ENCODE data around the gene AKR1B15.

Gene AKR1B15

GRCh38 chr7:134625550-134625949 is 76.6 kb downstream of the AKR1B15 start:
- DNase-seq (ENCODE audit: low read depth, low spot score): peak; percentile 60
- no peak for TF ChIP-seq CTCF (IDR thresholded peaks at IDR 0.05; ENCODE audit: insufficient read depth, low read length, missing control alignments)
- H3K4me3 ChIP-seq (ENCODE audit: low read depth, low read length): no peak overlapping the region
- ChIA-PET POLR2A (interaction anchor here (1.3 kb wide), 1 partner anchor 11 kb away, joined by 3 read pairs; no protein-coding TSS in a partner anchor), CTCF (interaction anchor here (0.8 to 2.9 kb wide), 4 partner anchors 7 to 19 kb away, joined by 4 to 18 read pairs (median 4); no protein-coding TSS in a partner anchor)

- no peak for DNase-seq (ENCODE audit: low read depth, low spot score)
- no peak for TF ChIP-seq CTCF (IDR thresholded peaks at IDR 0.05; ENCODE audit: insufficient read depth, low read length, missing control alignments)
- CTCF ChIA-PET: interaction anchor here (1.4 to 9.5 kb wide), 3 partner anchors 8 to 20 kb away, joined by 4 to 130 read pairs (median 7); partner anchors contain the start of gene BPGM
- H3K4me3 ChIP-seq (ENCODE audit: low read depth, low read length): no peak overlapping the region
- POLR2A ChIA-PET: no interaction called here
Measured at GRCh38 chr7:134627109-134627774, 78.3 kb downstream of the AKR1B15 start.

- no peak for DNase-seq (ENCODE audit: low read depth, low spot score)
- H3K4me3 ChIP-seq (ENCODE audit: low read depth, low read length): no peak overlapping the region
- no peak for TF ChIP-seq CTCF (IDR thresholded peaks at IDR 0.05; ENCODE audit: insufficient read depth, low read length, missing control alignments)
- CTCF ChIA-PET: interaction anchor here (1.4 to 9.5 kb wide), 3 partner anchors 8 to 20 kb away, joined by 4 to 130 read pairs (median 7); partner anchors contain the start of gene BPGM
- POLR2A ChIA-PET: no interaction called here
Measured at GRCh38 chr7:134627775-134628153, 78.9 kb downstream of the AKR1B15 start.

GRCh38 chr7:134629445-134629844 is 80.5 kb downstream of the AKR1B15 start:
- POLR2A ChIA-PET: no interaction called here
- TF ChIP-seq CTCF (IDR thresholded peaks at IDR 0.05; ENCODE audit: insufficient read depth, low read length, missing control alignments): no peak
- no peak overlapping the region for H3K4me3 ChIP-seq (ENCODE audit: low read depth, low read length)

More at GRCh38 chr7:134629445-134629844, 80.5 kb downstream of the AKR1B15 start:
- CTCF ChIA-PET: interaction anchor here (0.9 to 9.5 kb wide), 7 partner anchors 9 to 542 kb away, joined by 3 to 130 read pairs (median 33); partner anchors contain the start of genes BPGM and CYREN
- DNase-seq (ENCODE audit: low read depth, low spot score): no peak
